Glutamatergic neuron (in vitro differentiated cells): ENCODE results near the gene SIAH3. TPM values are rescaled to one million over a fixed set of nuclear protein-coding genes. Genes with fewer than 3 reads are reported as not detected.
"Not testable (repeated sequence)": the region's sequence is repeated elsewhere in the genome, so short reads cannot be mapped to it uniquely, and the experiment has no call there.

Experiments
- DNase-seq: peaks from one replicate; pipeline ENCODE4 v3.0.0; 2022
- H3K27ac Mint-ChIP-seq: one replicate; pipeline ENCODE4 v1.8.0; 2020; ENCODE audit warnings: mild to moderate bottlenecking, mixed read lengths, inconsistent platforms; ENCODE audit not compliant: unreplicated experiment
- H3K27me3 Mint-ChIP-seq: one replicate; pipeline ENCODE4 v1.8.0; 2020; ENCODE audit warnings: mild to moderate bottlenecking, moderate library complexity, mixed read lengths, inconsistent platforms; ENCODE audit not compliant: unreplicated experiment
- H3K36me3 Mint-ChIP-seq: one replicate; pipeline ENCODE4 v1.8.0; 2020; ENCODE audit warnings: mild to moderate bottlenecking, mixed read lengths, inconsistent platforms; ENCODE audit not compliant: unreplicated experiment
- H3K4me1 Mint-ChIP-seq: one replicate; pipeline ENCODE4 v1.8.0; 2020; ENCODE audit warnings: mild to moderate bottlenecking, low read depth, mixed read lengths, inconsistent platforms; ENCODE audit not compliant: unreplicated experiment
- H3K4me3 Mint-ChIP-seq: one replicate; pipeline ENCODE4 v1.8.0; 2020; ENCODE audit warnings: mild to moderate bottlenecking, mixed read lengths, inconsistent platforms; ENCODE audit not compliant: unreplicated experiment
- H3K9me3 Mint-ChIP-seq: one replicate; pipeline ENCODE4 v1.8.0; 2020; ENCODE audit warnings: mild to moderate bottlenecking, moderate library complexity, mixed read lengths, inconsistent platforms; ENCODE audit not compliant: unreplicated experiment
- total RNA-seq: library from RNA; stranded (reverse); fragmentation: NEBNext Ultra II Directional; extraction: Animal tissue kit (Norgen Biotek cat#: 25700); gene quantifications from one replicate; pipeline ENCODE4 v1.2.1, GENCODE V29; 2021; ENCODE audit not compliant: unreplicated experiment
- TF ChIP-seq, protein P1 (sequence below): fragments of 200-600 bp; sonication (generic); IDR thresholded peaks from one replicate; pipeline ENCODE4 v1.5.0; 2021; ENCODE audit not compliant: partially characterized antibody, unreplicated experiment

Gene SIAH3
- total RNA-seq, 1 donor from 2014 or later: 1.2 TPM

DNA sequence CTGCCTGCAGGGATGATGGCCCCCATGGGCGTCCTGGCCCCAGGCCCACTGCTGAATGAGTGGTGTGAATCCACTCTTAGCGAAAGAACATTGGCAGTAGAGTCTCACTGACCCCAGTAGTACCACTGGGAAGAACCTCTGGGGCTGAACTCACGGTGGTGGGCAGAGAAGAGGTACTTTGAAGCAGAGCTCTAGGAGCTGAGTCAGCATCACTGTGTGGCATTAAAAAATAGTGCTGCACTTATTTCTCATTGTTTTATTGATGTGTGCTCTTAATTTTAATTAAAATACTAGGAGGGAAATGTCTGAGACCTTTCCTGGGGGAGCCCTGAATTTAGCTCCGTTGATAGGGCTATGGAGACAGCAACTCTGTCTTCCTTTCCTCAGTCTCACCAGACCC, 88.1 kb downstream of the SIAH3 start:
- no peak for DNase-seq
- peaks cover 7% of the 10 kb centered on the region for H3K4me1 Mint-ChIP-seq
- peaks cover 4% of the 10 kb centered on the region for H3K9me3 Mint-ChIP-seq
- no peak overlapping the region for H3K4me3 Mint-ChIP-seq
- TF ChIP-seq, protein P1, sequence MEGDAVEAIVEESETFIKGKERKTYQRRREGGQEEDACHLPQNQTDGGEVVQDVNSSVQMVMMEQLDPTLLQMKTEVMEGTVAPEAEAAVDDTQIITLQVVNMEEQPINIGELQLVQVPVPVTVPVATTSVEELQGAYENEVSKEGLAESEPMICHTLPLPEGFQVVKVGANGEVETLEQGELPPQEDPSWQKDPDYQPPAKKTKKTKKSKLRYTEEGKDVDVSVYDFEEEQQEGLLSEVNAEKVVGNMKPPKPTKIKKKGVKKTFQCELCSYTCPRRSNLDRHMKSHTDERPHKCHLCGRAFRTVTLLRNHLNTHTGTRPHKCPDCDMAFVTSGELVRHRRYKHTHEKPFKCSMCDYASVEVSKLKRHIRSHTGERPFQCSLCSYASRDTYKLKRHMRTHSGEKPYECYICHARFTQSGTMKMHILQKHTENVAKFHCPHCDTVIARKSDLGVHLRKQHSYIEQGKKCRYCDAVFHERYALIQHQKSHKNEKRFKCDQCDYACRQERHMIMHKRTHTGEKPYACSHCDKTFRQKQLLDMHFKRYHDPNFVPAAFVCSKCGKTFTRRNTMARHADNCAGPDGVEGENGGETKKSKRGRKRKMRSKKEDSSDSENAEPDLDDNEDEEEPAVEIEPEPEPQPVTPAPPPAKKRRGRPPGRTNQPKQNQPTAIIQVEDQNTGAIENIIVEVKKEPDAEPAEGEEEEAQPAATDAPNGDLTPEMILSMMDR: no peak
- H3K27ac Mint-ChIP-seq: no peak overlapping the region
- no peaks in the 10 kb centered on the region for H3K27me3 Mint-ChIP-seq
- H3K36me3 Mint-ChIP-seq: peaks cover 9% of the 10 kb centered on the region

DNA sequence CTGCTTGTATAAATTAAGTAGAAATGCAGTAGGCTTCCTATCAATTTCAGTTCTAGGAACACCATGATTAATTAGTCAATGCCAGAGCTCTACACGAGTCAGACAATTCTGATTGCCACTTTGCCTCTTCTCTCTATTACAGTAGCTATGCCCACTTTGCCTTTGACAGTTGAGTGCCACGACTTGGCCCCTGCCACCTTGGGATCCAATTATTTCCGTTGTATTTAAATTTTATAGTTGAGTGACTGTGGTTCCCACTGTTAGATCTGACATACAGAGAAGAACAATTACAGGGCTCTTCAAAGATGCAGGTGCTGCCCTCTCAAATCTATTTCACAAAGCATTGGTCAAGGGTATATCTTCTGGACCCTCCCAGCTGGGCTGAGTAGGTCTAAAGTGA, 94.0 kb downstream of the SIAH3 start:
- H3K27me3 Mint-ChIP-seq, H3K27ac Mint-ChIP-seq, H3K4me3 Mint-ChIP-seq, DNase-seq, H3K4me1 Mint-ChIP-seq: not testable (repeated sequence)
- Mint-ChIP-seq H3K36me3 (peaks cover 13% of the 10 kb centered on the region), H3K9me3 (peaks cover 15% of the 10 kb centered on the region)

DNA sequence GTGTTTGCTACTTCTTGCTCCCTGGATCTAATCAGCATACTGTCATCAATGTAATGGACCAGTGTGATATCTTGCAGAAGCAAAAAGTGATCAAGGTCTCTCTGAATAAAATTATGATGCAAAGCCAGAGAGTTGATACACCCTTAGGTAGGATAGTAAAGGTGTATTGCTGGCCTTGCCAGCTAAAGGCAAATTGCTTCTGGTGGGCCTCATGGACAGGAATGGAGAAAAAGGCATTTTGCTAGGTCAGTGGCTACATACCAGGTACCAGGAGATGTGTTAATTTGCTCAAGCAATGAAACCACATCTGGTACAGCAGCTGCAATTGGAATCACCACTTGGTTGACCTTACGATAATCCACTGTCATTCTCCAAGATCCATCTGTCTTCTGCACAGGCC, 95.1 kb downstream of the SIAH3 start:
- H3K4me1 Mint-ChIP-seq, H3K27me3 Mint-ChIP-seq, H3K4me3 Mint-ChIP-seq, H3K27ac Mint-ChIP-seq, DNase-seq: not testable (repeated sequence)
- peaks cover 16% of the 10 kb centered on the region for H3K9me3 Mint-ChIP-seq
- H3K36me3 Mint-ChIP-seq: peaks cover 13% of the 10 kb centered on the region

DNA sequence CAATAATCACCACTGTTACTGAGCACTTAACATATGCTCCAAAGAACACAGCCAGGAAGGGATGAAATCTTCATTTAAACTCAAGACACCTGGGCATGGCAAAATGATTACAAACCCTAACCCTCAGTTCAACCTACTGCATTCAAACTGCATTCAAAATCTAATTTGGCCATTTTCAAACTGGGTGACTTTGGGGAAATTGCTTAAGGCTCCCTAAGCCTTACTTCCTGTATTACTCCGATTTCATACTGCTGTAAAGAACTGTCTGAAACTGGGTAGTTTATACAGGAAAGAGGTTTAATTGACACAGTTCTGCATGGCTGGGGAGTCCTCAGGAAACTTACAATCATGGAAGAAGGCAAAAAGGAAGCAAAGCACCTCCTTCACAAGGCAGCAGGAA, 99.0 kb downstream of the SIAH3 start:
- H3K4me3 Mint-ChIP-seq: no peak overlapping the region
- H3K36me3 Mint-ChIP-seq: peaks cover 1% of the 10 kb centered on the region
- DNase-seq: no peak
- peaks cover 4% of the 10 kb centered on the region for H3K27me3 Mint-ChIP-seq
- H3K9me3 Mint-ChIP-seq: peaks cover 6% of the 10 kb centered on the region
- TF ChIP-seq, protein P1: no peak
- H3K4me1 Mint-ChIP-seq: no peaks in the 10 kb centered on the region
- no peak overlapping the region for H3K27ac Mint-ChIP-seq

DNA sequence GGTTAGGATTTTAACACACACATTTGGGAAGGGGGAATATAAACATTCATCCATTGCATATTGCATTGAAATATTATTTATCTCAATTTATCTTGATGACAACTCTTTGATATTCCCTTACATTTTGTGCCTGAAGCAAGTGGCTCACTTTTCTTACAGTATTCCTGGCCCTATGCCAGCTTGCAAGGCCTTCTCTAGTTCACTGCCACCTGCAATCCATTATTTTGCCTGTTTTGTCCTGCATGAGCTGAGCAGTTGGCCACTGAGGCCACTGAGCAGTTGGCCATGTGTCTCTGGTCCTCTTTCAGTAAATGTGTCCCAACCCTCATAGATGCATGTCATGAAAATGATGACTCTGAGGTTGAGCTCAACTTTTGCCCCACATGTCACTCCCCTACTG, 99.7 kb downstream of the SIAH3 start:
- H3K9me3 Mint-ChIP-seq: peaks cover 6% of the 10 kb centered on the region
- no peak overlapping the region for H3K4me3 Mint-ChIP-seq

DNA sequence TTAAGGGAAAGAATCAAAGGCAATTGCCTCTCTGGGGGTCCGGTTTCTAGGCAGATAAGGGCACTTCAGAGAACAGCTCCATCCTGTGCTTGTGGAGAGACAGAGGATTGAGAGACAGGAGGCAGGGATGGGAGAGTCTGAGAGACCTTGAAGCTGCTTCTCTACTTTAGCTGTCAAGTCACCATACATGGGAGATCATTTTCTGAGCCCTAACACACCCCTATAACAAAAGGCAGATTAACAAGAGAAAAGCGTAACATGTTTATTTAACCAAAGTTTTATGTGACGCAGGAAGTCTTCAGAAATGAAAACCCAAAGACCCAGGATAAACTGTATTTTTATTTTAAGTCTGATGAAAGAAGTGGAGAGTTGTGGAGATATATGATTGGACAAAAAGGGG, 101.0 kb downstream of the SIAH3 start:
- TF ChIP-seq, protein P1: no peak
- no peak overlapping the region for H3K27ac Mint-ChIP-seq
- no peak overlapping the region for H3K4me3 Mint-ChIP-seq
- H3K36me3 Mint-ChIP-seq: no peaks in the 10 kb centered on the region
- H3K27me3 Mint-ChIP-seq: peaks cover 3% of the 10 kb centered on the region
- DNase-seq: no peak
- H3K9me3 Mint-ChIP-seq: peaks cover 6% of the 10 kb centered on the region
- no peaks in the 10 kb centered on the region for H3K4me1 Mint-ChIP-seq

More for the DNA sequence above, 99.7 kb downstream of the SIAH3 start:
- TF ChIP-seq, protein P1: no peak
- Mint-ChIP-seq H3K4me1 (no peaks in the 10 kb centered on the region), H3K27ac (no peak overlapping the region), H3K36me3 (no peaks in the 10 kb centered on the region), H3K27me3 (peaks cover 3% of the 10 kb centered on the region)
- no peak for DNase-seq
